Endodermal cell (in vitro differentiated cells): Measurements from ENCODE around the gene SALL3. TPM values are rescaled to one million over a fixed set of nuclear protein-coding genes. Genes with fewer than 3 reads are reported as not detected.

Experiments
- DNase-seq: peaks from one replicate; pipeline ENCODE4 v3.0.0-alpha.2; 2017
- H3K27ac ChIP-seq: 2 replicates; pipeline ENCODE4 v1.5.1; 2013; ENCODE audit warnings: mild to moderate bottlenecking, low read depth, low read length, moderate library complexity
- H3K27me3 ChIP-seq: 2 replicates; pipeline ENCODE4 v1.6.1; 2013; ENCODE audit warnings: mild to moderate bottlenecking, low read length, moderate library complexity; ENCODE audit not compliant: insufficient read depth, control insufficient read depth, poor library complexity, severe bottlenecking
- H3K36me3 ChIP-seq: 2 replicates; pipeline ENCODE4 v1.7.0; 2013; ENCODE audit warnings: mild to moderate bottlenecking, low read length, moderate library complexity; ENCODE audit not compliant: control insufficient read depth, insufficient read depth
- H3K4me1 ChIP-seq: one replicate; pipeline ENCODE4 v1.7.0; 2013; ENCODE audit warnings: low read length; ENCODE audit not compliant: control insufficient read depth, insufficient read depth
- H3K4me3 ChIP-seq: 2 replicates; pipeline ENCODE4 v1.5.1; 2013; ENCODE audit warnings: mild to moderate bottlenecking, low read length, moderate library complexity
- H3K9ac ChIP-seq: 2 replicates; pipeline ENCODE4 v1.6.1; 2013; ENCODE audit warnings: mild to moderate bottlenecking, low read length, moderate library complexity; ENCODE audit not compliant: poor library complexity, severe bottlenecking; ENCODE audit errors: extremely low read depth
- H3K9me3 ChIP-seq: 2 replicates; pipeline ENCODE4 v1.6.1; 2013; ENCODE audit warnings: mild to moderate bottlenecking, low read length, moderate library complexity; ENCODE audit not compliant: control insufficient read depth
- H3K27ac Mint-ChIP-seq: 2 replicates; pipeline ENCODE4 v1.8.0; 2020; ENCODE audit warnings: mixed read lengths
- H3K27me3 Mint-ChIP-seq: 2 replicates; pipeline ENCODE4 v1.8.0; 2021; ENCODE audit warnings: mild to moderate bottlenecking, mixed read lengths; ENCODE audit not compliant: insufficient read depth
- H3K36me3 Mint-ChIP-seq: 2 replicates; pipeline ENCODE4 v1.8.0; 2020; ENCODE audit warnings: low read depth, mixed read lengths
- H3K4me1 Mint-ChIP-seq: 2 replicates; pipeline ENCODE4 v1.8.0; 2020; ENCODE audit warnings: mixed read lengths
- H3K4me3 Mint-ChIP-seq: 2 replicates; pipeline ENCODE4 v1.8.0; 2020; ENCODE audit warnings: mild to moderate bottlenecking, moderate library complexity, mixed read lengths
- H3K9me3 Mint-ChIP-seq: 2 replicates; pipeline ENCODE4 v1.8.0; 2020; ENCODE audit warnings: mild to moderate bottlenecking, mixed read lengths
- WGBS, 2 experiments: methylation state at CpG; one replicate each; pipeline versions ENCODE4 v1.1.5 to v1.1.7; 2013; ENCODE audit warnings: missing lambda C conversion rate in 2 of 2, mixed read lengths in 1 of 2; ENCODE audit not compliant: insufficient coverage in 1 of 2, insufficient read length in 1 of 2; 5-methylcytosine and 5-hydroxymethylcytosine counted together
- total RNA-seq, 2 donors: library from RNA; stranded (reverse); fragmentation: NEBNext Ultra II Directional in 1 of 2; extraction: Animal tissue kit (Norgen Biotek cat#: 25700) in 1 of 2; gene quantifications; 2 replicates in 1 of 2; 3 replicates in 1 of 2; pipeline ENCODE4 v1.2.1, GENCODE V29; 2021
- TF ChIP-seq, protein P1 (sequence below): fragments of 200-600 bp; sonication (generic); conservative IDR thresholded peaks from 2 replicates; pipeline ENCODE4 v1.5.0; 2021; ENCODE audit warnings: antibody characterized with exemption, mild to moderate bottlenecking

The SALL3 gene
- total RNA-seq, 2 donors from 2014 or later = 9.5 to 36.4 TPM

DNA sequence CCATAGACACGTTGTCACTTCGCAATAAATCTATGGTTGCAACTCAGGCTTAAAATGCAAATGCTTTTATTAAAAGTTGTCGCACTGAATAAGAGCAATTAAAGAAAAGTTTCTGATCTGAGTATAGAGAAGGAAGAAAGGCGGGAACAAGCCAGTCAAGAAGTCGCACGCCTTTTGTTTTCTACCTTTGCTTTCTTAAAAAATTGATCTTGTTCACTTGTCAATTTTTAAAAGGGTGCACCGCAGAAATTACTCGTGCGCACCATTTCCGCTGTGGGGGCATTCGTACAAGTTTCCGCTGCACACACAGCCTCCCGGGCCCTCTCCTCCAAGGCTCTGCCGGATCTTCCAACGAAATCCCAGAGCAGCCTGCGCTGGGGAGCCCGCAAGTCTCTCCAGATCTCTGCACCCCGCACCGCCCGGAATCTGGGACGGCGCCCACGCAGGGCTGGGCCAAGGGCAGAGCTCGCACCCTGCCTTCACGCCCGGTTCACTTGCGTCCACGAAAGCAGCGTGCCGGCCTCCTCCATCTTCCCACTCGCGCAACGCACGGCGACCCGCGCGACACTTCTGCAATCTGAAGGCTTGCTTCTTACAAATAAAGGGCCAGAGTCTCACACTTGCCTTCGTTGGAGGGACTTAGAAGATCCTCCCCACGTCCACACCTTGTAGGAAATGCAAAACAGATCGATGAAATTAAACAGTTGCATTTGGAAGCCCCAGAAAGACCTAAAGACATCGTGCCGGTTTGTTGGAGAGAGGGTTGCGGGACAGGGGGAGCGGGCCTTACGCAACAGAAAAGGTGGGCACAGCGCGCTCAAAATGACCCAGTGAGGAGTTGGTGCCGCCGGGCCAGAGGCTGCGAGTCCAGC, 2.6 kb upstream of the SALL3 start:
- Histone ChIP-seq H3K27me3 (peaks cover 74% of the 10 kb centered on the region), H3K27ac (no peak overlapping the region), H3K4me3 (peak overlapping the region; percentile 45), H3K9me3 (no peaks in the 10 kb centered on the region), H3K9ac (no peak overlapping the region), H3K4me1 (no peaks in the 10 kb centered on the region), H3K36me3 (no peaks in the 10 kb centered on the region)
- peak; percentile 64 for DNase-seq
- H3K27ac Mint-ChIP-seq = no peak overlapping the region
- no peaks in the 10 kb centered on the region for H3K36me3 Mint-ChIP-seq
- TF ChIP-seq, protein P1, sequence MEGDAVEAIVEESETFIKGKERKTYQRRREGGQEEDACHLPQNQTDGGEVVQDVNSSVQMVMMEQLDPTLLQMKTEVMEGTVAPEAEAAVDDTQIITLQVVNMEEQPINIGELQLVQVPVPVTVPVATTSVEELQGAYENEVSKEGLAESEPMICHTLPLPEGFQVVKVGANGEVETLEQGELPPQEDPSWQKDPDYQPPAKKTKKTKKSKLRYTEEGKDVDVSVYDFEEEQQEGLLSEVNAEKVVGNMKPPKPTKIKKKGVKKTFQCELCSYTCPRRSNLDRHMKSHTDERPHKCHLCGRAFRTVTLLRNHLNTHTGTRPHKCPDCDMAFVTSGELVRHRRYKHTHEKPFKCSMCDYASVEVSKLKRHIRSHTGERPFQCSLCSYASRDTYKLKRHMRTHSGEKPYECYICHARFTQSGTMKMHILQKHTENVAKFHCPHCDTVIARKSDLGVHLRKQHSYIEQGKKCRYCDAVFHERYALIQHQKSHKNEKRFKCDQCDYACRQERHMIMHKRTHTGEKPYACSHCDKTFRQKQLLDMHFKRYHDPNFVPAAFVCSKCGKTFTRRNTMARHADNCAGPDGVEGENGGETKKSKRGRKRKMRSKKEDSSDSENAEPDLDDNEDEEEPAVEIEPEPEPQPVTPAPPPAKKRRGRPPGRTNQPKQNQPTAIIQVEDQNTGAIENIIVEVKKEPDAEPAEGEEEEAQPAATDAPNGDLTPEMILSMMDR = no peak
- H3K4me3 Mint-ChIP-seq = peak overlapping the region; percentile 57
- H3K9me3 Mint-ChIP-seq = no peaks in the 10 kb centered on the region
- WGBS, 2 experiments = 6 to 7% methylated on average over 47 to 51 of the region's 51 CpGs
- peaks cover 59% of the 10 kb centered on the region for H3K27me3 Mint-ChIP-seq
- peaks cover 35% of the 10 kb centered on the region for H3K4me1 Mint-ChIP-seq

DNA sequence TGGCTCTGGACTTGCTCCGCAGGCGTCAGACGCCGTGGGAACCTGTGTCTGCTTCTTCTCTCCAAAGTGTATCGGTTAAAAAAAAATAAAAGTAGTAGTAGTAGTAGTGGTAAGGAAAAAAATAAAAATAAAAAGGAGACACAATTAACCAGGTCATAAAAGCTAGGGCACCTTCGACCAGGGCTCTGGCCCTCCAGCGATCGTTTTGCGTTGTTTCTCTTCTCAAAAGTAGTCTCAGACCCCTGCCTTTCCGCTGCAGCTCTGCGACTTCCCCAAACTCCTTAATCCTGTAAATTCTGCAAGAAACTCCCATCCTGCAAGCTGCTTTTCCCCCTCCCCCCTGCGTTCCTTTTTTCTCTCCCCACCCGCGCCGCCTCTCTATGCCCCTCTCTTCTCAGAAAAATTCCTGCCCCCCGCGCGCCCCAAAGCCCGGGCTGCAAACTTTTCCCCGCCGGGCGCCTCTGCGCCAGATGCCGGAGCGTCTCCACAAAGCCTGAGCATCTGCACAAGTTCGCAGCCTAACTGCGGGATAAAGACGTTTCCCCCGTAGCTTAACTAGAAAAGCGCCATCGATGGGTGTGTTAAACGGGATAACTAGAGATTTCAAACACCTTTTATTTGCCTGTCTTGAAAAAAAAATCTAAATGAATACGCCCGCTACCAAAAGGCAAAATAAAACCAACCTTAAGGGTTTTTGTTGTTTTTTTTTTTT, 1.8 kb upstream of the SALL3 start:
- TF ChIP-seq, protein P1 = peak; percentile 17
- Mint-ChIP-seq H3K9me3 (no peaks in the 10 kb centered on the region), H3K4me3 (peak overlapping the region; percentile 57), H3K4me1 (peaks cover 42% of the 10 kb centered on the region), H3K27ac (no peak overlapping the region), H3K27me3 (peaks cover 51% of the 10 kb centered on the region), H3K36me3 (no peaks in the 10 kb centered on the region)
- no peak overlapping the region for H3K9ac ChIP-seq
- H3K9me3 ChIP-seq = no peaks in the 10 kb centered on the region
- H3K27ac ChIP-seq = no peak overlapping the region
- H3K27me3 ChIP-seq = peaks cover 66% of the 10 kb centered on the region
- peak; percentile 70 for DNase-seq
- WGBS, 2 experiments = 1% methylated on average over 13 to 32 of the region's 34 CpGs
- H3K4me3 ChIP-seq = peak overlapping the region; percentile 45
- peaks cover 2% of the 10 kb centered on the region for H3K4me1 ChIP-seq
- no peaks in the 10 kb centered on the region for H3K36me3 ChIP-seq

- Mint-ChIP-seq H3K9me3 (no peaks in the 10 kb centered on the region), H3K4me1 (peaks cover 42% of the 10 kb centered on the region), H3K27ac (no peak overlapping the region), H3K4me3 (peak overlapping the region; percentile 57), H3K27me3 (peaks cover 47% of the 10 kb centered on the region), H3K36me3 (no peaks in the 10 kb centered on the region)
- peak; percentile 75 for DNase-seq
- WGBS, 2 experiments = 0 to 1% methylated on average over 9 to 80 of the region's 80 CpGs
- Histone ChIP-seq H3K36me3 (no peaks in the 10 kb centered on the region), H3K9me3 (no peaks in the 10 kb centered on the region), H3K27me3 (peaks cover 59% of the 10 kb centered on the region), H3K27ac (no peak overlapping the region), H3K9ac (no peak overlapping the region), H3K4me3 (peak overlapping the region; percentile 45), H3K4me1 (peaks cover 7% of the 10 kb centered on the region)
- TF ChIP-seq, protein P1 = no peak
Measured at GRCh38 chr18:78978349-78979055, 1.1 kb upstream of the SALL3 start.
